Endometrium (tissue), 2 donors: ENCODE measurements around the gene MPPED2.

ENCODE experiments used
- FAIRE-seq: peaks from 2 replicates; lab custom pipeline; 2012; peaks lifted over from hg19 to GRCh38; lab: Jason Lieb, UNC
- donor health status: control.
- donor health status: control.

Gene MPPED2

DNA sequence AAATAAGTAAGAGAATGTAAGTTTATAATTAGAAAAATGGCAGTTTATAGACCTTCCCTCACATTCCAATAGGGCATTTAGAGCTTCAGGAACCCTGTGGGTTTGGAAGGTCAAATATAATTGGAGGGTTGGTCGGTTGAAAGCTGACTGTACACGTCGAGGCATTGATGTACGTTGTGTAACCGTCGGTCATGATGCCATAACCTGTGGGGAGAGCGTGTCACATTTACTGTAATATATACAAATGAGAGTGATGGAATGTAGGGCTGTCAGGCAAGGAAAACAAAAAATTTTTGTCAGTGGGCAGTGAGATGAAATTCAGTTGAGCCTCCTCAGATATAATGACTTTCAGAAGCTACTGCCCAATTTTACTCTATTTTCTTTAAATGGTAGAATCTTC, 174.8 kb downstream of the MPPED2 start:
- FAIRE-seq = no peak

GRCh38 chr11:30406978-30407762, 179.0 kb downstream of the MPPED2 start:
- FAIRE-seq = no peak

- no peak for FAIRE-seq
Observed at GRCh38 chr11:30405385-30405784, 180.8 kb downstream of the MPPED2 start.

- FAIRE-seq = no peak
Observed at GRCh38 chr11:30404136-30404535, 182.0 kb downstream of the MPPED2 start.

DNA sequence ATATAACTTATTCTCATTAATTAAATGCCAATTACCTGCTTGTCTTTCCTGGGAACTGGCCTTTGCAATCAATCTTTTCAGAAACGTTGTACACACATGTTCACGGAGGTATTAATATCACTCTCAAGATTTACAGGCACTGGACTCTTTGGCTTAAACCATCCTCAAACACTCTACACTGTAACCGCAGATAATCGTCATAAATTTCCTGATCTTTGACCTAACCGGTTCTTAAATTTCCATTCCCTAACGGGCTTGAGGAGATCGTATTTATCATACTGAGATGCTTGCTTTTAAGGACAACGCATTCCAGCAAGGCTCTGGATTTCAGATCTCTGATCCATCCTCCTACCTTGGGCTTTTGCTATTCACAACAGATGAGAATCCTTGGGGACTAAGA, 190.4 kb downstream of the MPPED2 start:
- FAIRE-seq = no peak

- FAIRE-seq = no peak
Observed at GRCh38 chr11:30393012-30393411, 193.1 kb downstream of the MPPED2 start.

- peak; percentile 26 for FAIRE-seq
Observed at GRCh38 chr11:30392221-30392784, 193.8 kb downstream of the MPPED2 start.

GRCh38 chr11:30388957-30389356, 197.2 kb downstream of the MPPED2 start:
- FAIRE-seq = no peak

- FAIRE-seq = no peak
Observed at GRCh38 chr11:30387891-30388861, 198.0 kb downstream of the MPPED2 start.

GRCh38 chr11:30381879-30382278, 204.3 kb downstream of the MPPED2 start:
- FAIRE-seq = no peak

DNA sequence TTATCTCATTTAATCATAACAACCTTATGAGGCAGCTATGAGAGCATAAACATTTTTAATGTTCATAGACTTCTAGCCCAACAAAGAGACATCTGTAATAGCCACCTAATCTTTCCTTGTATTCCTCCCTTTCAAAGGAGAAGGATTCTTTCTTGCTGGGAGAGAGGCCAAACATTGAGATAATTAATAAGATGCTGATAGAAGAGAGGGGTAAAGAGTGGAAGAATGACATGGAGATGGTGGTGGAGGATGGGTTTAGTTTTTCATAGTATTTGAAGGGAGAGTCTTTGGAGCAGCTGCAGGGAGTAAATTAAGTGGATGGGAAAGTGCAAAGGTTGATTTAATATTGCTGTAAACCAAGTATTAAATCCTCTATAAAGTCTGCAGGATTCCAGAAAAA, 205.3 kb downstream of the MPPED2 start:
- no peak for FAIRE-seq

DNA sequence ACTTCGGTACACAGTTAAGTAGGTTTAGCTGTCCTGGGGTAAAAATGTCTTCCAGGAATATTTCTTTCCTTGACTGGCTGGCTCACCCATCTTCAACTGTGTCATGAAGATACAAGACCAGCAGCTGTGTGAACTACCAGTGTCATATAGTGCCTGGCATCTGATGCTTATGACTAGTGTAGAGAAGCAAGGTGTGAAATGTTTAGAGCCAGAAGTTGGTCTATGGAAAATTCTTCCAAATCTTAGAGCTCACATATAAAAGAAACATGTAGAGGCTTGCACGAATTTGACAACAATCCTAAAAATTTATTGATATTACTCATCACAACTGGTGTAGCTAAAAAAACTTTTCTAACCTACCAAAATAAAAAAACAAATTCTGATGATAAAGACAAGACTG, 208.8 kb downstream of the MPPED2 start:
- no peak for FAIRE-seq

- no peak for FAIRE-seq
Observed at GRCh38 chr11:30370164-30370563, 216.0 kb downstream of the MPPED2 start.

- FAIRE-seq = no peak
Observed at GRCh38 chr11:30368394-30368793, 217.8 kb downstream of the MPPED2 start.

DNA sequence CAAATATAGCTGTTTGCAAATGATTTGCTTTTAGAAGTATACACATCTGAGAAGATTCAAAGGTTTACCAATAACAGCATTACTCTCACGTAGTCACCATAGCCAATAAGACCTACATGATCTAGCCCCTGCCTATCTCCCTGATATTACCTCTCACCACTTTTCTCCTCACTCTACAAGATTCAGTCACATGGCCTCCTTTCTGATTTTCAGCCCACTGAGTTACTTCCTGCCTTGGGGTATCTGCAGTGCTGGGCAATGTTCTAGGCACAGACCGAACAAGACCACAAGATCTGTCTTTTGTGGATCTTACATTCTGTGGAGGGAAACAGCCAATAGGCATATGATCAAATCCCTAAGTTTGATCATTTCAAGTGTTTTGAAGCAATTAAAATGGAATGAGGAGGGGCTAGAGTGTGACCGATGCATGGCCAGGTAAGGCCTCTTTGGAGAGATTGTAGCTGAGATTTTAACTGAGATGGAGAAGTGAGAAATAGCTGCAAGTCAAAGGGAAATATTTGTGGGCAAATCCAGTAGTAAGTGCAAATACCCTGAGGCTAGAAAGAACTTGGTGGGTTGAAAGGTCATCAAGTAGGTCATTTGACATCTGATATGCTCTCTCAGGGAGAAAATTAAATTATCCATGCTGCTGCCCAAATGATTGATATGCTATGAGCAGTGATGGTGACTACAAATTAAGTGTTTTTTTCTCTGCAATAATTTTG, 220.2 kb downstream of the MPPED2 start:
- no peak for FAIRE-seq

DNA sequence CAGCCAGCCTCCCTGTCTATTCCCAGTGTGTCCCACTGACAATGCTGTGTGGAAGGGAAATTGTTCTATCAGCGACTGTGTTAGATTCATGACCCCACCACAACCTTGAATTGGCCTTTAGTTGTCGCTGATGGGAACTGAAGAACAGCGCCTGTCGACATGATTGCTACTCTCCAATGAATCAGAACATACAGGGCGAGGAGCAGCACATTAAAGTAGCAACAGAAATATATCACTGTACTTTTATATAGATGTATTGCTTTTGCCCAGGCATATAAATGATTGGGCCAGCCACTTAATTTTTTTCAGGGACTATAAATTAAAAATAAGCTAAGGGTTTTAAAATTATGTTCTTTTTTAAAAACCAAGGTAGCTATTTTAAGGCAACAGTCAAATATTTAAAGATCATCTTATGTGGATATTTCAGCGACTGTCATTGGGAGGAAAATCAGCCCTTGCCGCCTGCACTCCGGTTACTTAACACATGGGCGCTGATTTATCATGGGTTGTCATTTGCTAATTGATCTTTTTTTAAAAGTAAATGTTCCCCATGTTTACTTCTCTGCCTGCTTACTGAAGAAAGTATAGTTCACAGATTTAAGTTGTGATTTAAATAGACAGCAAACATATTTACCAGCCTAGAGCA, 221.2 kb downstream of the MPPED2 start:
- no peak for FAIRE-seq

GRCh38 chr11:30364139-30364836, 221.9 kb downstream of the MPPED2 start:
- no peak for FAIRE-seq

DNA sequence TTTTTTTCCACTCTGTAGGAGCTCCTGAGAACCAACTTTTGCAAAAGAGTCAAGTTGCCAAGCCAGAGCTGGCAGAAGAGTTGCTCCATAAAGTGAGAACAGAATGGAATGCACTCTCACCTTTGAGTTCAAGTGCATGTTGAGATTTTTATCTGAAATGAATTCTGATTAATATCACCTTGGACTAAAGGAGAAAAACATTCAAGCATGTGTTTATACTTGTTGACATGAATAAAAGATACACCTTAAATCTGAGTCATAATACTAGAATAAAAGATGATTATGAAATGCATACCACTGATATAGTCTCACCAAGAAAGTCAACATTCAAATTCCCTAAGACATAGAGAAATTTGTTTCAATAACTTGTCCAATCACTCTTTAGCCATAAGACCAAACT, 225.4 kb downstream of the MPPED2 start:
- FAIRE-seq = no peak
